HG02571 (cell line): ENCODE data around the gene PDHB.
"Not testable (repeated sequence)": the region's sequence is repeated elsewhere in the genome, so short reads cannot be mapped to it uniquely, and the experiment has no call there.

ENCODE experiments used
- ATAC-seq: cut with Tn5 transposase; IDR thresholded peaks from one replicate; pipeline ENCODE4 v1.9.1; 2021; ENCODE audit warnings: mild to moderate bottlenecking, moderate library complexity; ENCODE audit not compliant: unreplicated experiment

PDHB gene

GRCh38 chr3:58440996-58441355, 7.3 kb upstream of the PDHB start:
- not testable (repeated sequence) for ATAC-seq

GRCh38 chr3:58437276-58437675, 3.6 kb upstream of the PDHB start:
- ATAC-seq: not testable (repeated sequence)

- ATAC-seq: no peak
These were observed 1.4 kb upstream of the PDHB start for GRCh38 chr3:58434990-58435389.

- no peak for ATAC-seq
These were observed 879 bp upstream of the PDHB start for GRCh38 chr3:58434511-58434910.

GRCh38 chr3:58434168-58434504, 504 bp upstream of the PDHB start:
- ATAC-seq: no peak

- ATAC-seq: no peak
These were observed 727 bp downstream of the PDHB start for GRCh38 chr3:58432905-58433304.

GRCh38 chr3:58429657-58430056, 4.0 kb downstream of the PDHB start:
- peak; percentile 35 for ATAC-seq

GRCh38 chr3:58427661-58428361, 5.8 kb downstream of the PDHB start:
- no peak for ATAC-seq

GRCh38 chr3:58425782-58426181, 7.8 kb downstream of the PDHB start:
- no peak for ATAC-seq

GRCh38 chr3:58424613-58425012, 9.0 kb downstream of the PDHB start:
- no peak for ATAC-seq

- ATAC-seq: no peak
These were observed 10.8 kb downstream of the PDHB start for GRCh38 chr3:58422756-58423325.

- no peak for ATAC-seq
These were observed 12.6 kb downstream of the PDHB start for GRCh38 chr3:58421004-58421403.

GRCh38 chr3:58419780-58420507, 13.7 kb downstream of the PDHB start:
- ATAC-seq: peak; percentile 62

- ATAC-seq: no peak
These were observed 15.4 kb downstream of the PDHB start for GRCh38 chr3:58418227-58418626.

- no peak for ATAC-seq
These were observed 16.6 kb downstream of the PDHB start for GRCh38 chr3:58417075-58417474.

- no peak for ATAC-seq
These were observed 17.4 kb downstream of the PDHB start for GRCh38 chr3:58416191-58416590.

GRCh38 chr3:58414538-58415197, 19.0 kb downstream of the PDHB start:
- ATAC-seq: no peak

- no peak for ATAC-seq
These were observed 21.5 kb downstream of the PDHB start for GRCh38 chr3:58411851-58412830.

GRCh38 chr3:58411036-58411435, 22.6 kb downstream of the PDHB start:
- no peak for ATAC-seq

GRCh38 chr3:58409663-58410062, 24.0 kb downstream of the PDHB start:
- ATAC-seq: no peak

GRCh38 chr3:58408906-58409305, 24.7 kb downstream of the PDHB start:
- ATAC-seq: no peak
